ENCODE results near the gene SPEN.

Gene SPEN

DNA sequence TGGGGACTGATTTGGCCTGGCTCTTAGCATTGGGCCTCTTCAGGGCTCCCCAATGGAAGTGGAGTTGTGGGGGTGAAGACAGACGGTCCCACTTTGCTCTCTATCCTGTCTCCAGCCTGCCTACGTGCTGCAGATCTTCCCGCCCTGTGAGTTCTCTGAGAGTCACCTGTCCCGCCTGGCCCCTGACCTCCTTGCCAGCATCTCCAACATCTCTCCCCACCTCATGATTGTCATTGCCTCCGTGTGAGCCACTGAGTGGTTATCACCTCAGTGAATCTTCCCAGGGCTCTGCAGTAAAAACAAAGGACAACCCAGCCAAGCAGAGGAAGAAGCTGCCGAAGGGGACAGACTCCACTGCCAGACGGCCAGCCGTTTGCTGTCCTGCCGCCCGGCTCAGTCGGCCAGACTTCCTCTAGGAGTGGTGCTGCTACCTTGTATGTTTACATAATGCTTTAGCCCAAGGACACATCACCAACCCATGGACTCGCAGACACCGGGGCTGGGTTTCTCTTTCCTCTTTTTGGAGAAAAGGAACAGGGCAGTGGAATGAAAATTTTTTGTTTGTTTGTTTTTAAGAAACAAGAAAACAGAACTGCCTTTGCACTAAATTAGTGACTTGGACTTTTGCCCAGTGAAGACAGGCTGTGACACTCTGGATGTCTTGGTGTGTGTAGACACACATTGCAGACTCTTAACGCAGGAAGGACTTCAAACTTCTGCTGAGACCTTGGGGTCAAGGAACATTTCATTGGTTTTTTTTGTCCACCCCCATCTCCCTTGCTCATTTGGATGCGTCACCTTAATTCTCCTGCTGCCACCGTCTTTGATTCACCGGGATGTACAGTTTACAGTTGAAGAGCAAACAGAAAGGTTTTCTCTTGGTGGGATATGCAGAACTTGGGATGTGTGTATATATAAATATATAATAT is 91.9 kb downstream of the SPEN start:
- no peak for DNase-seq

DNA sequence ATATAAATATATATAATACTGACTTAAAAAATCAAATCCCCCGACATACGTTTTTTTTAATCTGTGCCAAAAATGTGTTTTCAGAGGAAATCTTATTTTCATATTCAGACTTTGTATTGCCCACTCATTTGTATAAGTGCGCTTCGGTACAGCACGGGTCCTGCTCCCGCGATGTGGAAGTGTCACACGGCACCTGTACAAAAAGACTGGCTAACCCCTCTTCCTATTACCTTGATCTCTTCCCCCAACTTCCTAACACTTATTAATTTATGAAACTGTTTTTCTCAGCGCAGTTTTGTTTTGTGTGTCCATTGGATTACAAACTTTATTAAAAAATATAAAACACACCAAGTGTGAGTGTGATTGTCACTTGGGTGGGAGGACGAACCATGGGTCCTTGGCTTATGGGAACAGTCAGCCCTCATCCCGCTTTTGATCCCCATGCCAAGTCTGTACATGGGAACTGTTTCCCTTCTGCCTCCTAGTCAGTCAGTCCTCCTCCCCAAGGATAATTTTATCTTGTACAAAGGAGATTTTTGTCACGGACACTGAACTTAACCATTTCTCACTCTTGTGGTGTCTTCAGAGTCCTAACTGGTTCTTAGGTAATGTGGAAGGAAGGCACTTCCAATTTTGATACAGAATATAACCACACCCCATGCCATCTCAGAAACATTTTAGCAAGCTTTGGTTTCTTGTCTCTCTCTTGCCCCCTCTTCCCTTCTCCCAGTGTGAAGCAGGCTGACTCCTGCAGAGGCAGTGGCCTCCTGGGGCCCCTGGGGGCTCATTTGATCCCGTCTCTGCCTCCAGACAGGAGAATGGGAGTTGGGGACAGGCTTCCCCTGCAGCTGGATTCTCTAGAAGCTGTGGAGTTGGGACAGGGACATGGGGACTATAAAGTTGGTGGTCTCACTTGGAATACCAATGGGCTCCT is 92.9 kb downstream of the SPEN start:
- no peak for DNase-seq

DNA sequence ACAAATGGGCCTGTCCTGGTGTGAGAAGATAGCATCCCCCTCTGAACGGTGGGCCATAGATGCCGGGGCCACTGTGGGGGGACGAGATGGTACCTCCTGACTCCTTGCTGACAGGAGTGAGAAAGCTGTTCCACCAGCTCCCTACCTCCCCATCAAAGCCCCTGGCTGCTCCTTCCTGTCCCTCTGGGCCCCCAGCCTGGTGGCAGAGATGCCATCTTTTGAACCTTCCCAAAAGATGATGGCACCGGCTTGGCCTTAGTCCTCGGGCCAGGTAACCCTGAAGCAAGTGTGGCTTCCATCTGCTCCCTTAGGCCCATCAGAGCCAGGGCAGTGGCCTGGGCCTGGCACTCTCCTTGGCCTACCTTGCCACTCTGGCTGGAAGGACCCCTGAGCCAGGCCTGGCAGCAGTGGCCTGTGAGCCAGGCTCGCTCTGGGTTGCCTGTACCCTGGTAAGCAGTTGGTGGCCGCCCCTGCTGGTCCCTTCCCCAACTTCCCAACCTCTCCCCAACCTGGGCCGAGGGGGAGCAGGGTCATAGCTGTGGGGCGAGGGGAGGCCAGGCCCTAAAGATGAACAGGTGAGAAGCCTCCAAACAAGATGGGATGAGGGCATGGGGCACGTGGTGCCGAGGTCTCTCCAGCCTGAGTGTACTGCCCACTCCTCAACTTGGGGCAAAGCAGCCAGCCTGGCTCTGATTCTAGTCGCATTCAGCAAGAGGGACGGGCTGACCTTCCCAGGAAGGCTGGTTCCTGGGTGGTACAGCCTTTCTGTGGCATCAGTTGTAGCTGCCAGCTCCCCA is 93.7 kb downstream of the SPEN start:
- DNase-seq = no peak

DNA sequence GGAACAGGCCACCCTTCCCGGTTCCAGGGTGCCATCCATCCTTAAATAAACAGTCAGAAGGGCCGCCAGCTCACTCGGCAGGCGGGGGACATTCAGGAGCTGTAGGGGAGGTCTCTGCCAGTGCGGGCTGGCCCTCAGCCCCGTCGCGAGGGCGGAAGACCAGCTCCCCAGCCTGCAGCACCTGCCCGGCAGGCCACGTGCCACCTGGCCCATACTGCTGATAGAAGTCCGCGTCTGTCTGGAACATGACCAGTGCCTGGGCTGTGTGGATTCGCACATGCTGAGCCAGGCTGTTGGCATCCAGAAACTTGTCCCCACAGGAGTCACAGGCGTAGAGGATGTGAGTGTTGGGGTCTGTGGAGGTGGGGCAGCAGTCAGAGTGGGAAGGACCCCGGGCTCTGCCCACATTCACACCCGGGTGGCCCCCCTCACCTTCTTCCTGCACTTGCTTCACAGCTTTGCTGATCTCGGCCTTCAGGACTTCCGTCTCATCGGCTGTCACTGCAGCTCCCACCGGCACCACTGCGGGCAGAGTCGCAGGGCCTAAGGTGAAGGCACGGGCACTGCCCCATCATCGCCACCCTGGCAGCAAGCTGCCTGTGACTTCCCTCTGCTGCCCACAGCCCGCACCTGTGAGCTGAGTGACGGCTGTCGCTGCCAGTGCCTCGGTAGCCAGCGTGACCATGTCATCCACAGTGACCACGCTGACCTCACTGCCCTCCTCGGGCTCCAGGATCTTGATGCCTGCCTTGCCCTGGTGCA is 94.6 kb downstream of the SPEN start:
- DNase-seq = no peak

DNA sequence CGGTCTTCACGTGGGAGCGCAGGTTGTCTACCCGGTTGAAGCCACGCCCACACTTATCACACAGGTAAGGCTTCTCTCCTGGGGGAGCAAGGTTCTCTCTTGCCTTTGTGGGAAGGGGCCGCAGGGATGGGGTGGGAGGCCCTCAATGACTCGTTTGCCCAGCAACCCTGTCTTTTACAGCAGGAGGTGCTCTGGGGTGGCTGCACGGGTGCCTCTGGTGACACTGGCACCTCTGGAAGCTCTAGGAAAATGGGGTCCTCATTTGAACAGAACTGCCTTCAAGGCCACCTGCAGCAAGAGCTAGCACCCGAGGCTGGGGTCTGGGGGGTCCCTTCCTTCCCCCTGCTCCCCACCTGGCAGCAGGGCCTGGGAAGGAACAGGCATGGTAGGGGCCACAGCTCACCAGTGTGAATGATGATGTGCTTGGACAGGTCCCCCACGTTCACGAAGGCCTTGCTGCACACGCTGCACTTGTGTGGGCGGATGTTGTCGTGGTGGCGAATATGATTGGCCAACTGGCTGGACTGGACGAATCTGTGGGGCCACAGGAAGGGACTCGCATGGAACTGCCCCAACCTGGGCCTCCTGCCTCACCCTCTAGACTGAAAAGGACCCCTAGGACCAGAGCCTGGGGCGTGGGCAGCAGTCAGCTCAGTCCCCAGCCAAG is 95.3 kb downstream of the SPEN start:
- no peak for DNase-seq

DNA sequence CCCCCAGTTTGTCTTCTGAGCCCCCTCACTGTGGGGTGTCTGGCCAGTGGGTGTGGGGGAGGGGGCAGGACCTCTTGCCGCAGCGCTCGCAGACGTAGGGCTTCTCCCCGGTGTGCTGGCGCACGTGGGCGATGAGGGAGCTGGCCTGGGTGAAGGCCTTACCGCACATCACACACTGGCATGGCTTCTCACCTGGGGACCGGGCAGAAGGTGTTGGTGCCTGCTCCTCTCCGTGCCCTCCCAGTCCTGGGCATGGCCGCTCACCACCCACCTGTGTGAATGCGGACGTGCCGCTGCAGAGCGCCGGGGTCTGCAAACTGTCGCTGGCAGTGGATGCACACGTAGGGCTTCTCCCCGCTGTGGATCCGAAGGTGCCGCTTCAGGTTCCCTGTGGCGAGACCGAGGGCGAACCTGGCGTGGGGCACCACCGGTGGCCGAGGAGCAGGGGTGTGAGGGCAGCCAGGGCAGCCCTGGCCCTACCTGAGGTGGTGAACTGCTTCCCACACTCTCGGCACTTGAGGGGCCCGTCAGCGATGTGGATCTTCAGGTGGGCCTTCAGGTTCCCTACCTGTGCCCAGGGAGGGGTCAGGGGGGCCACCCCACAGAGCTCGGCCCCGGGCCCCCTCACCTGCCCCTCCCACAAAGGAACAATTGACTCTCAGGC is 96.0 kb downstream of the SPEN start:
- no peak for DNase-seq

DNA sequence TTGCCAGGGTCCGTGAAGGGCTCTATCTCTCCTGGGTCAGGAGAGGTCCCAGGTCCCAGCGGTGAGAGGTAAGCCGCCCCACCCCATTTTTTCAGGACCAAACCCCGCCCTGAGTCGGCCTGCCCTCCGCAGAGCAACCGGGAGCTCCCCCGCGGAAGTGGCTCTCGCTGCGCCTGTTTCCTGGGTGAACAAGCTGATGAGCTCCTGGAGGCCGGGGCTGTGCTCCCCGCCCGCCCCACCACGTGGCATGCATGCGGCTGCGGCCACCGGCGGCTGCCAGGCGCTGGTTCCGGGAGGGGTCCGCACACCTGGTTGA is 96.4 kb downstream of the SPEN start:
- peak; percentile 40 to 63 for DNase-seq

DNA sequence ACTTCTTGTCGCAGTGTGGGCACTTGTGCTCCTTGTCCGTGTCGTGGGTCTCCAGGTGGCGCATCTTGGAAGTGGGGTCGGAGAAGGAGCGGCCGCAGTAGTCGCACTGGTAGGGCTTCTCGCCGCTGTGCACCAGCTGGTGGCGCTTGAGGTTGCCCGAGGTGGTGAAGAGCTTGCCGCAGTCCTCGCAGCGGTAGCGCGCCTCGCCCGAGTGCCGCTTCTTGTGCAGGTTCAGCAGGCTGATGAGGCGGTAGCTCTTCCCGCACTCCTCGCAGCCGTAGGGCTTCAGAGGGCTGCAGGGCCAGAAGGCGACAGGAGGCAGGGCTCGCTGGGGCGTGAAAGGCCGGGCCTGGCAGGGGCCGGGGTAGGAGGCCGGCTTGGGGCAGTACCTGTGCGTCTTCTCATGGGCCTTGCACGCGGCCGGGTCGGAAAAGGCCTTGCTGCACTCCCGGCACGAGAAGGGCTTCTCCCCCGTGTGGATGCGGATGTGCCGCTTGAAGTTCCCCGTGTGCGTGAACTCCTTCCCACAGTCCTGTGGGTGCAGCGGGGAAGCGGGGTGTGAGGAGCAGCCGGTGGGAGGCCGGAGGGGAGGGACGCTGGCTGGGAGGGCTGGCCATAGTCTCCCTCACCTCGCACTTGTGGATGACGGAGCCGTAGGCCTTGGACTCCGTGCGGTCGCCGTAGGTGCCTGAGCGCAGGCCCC is 97.0 kb downstream of the SPEN start:
- DNase-seq = no peak

DNA sequence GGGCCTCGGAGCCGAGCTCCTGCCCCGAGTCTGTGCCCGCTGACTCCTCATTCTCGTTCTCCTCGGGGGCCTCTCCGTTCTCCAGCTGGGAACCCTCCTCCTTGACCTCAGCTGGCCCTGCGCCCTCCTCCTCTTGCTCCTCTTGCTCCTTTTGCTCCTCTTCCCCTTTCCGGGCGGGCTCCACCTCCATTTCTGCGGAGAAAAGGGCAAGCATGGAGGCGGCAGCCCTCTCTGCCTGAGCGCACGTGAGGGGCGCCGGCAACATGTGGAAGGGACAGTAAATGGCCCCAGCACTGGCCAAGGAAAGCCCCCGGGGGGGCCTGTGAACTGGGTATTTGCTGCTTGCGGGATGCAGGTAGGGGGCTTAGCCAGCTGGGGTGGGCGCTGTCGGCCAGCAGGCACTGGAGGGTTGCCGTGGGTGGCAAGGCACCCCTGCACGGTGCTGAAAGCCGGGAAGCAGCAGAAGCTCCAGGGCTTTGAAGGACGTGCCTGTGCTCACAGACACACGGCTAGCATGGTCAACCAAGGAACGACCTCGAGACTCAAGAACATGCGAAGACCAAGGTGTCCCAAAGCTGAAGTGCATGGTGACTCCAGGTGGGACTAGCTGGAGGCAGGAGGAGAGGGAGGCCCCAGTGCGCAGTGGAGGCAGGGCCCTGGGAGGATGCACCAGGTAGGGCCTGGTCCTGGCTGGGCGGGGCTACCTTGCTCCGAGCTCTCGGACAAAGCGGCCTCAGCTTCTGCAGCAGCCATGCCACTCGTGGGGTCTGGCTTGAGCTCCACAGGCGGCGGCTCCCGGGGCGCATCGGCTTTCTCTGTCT is 97.7 kb downstream of the SPEN start:
- DNase-seq = no peak

DNA sequence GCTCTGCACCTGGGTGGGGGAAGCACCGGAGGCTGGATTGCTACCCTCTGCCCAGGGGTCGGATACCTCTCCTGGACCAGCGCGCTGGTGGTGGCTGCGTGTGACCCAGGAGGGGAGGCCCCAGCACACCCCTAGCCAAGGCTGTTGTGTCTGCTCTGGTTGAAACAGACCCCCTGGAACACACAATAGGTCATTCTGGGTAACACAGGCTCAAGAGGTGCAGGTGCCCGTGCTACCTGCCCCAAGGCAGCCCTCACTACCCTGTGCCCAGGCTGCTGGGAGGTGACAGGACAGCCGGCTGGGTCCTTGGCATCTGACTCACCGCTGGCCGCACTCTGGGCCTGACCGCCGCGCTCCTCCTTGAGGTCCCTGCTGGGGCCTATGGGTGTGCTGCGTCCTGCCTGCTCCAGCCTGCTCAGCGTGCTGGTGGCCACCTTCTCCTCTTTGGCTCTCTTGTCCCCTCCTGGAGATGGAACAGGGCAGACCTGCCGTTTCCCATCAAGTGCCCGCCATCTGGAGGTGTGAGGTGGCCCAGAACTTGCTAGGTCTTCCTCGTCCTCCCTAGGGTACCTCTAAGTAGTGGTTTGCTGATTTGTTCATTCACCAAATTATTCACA is 98.4 kb downstream of the SPEN start:
- DNase-seq = no peak

DNA sequence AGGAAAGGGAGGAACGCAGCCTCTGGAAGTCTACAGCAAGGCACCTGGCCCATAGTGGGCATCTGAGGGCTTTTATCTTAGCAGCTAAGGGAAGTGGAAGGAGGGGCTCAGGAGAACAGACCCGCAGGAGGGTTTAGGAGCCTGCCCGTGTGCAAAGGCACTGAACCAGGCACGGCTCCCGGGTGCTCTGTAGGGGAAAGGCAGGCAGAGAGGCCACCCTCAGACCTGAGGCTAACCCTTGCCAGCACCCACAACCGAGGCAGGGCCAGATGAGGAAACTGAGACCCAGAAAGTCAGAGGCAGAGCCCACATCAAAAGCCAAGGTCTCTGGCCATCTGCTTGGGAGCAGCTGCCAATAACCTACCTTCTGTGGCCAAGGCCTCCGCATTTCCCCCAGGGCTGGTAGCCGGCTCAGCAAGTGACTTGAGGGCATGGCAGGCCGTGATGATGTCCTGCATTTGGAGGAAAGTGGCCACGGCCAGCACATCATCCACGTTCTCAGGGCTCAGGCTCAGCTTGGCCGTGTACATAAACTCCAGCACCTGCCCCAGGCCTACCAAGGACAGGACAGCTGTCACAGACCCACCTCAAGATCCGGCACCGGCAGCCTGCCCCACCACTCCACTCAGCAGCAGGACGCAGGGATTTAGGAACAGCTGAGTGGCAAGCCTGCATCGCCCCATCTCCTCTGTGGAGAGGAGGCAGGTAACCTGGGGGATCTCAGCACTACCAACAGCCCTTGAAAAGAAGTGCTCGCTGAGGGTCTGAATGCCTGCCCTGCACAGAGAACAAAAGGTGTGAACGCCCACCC is 99.3 kb downstream of the SPEN start:
- DNase-seq = no peak

DNA sequence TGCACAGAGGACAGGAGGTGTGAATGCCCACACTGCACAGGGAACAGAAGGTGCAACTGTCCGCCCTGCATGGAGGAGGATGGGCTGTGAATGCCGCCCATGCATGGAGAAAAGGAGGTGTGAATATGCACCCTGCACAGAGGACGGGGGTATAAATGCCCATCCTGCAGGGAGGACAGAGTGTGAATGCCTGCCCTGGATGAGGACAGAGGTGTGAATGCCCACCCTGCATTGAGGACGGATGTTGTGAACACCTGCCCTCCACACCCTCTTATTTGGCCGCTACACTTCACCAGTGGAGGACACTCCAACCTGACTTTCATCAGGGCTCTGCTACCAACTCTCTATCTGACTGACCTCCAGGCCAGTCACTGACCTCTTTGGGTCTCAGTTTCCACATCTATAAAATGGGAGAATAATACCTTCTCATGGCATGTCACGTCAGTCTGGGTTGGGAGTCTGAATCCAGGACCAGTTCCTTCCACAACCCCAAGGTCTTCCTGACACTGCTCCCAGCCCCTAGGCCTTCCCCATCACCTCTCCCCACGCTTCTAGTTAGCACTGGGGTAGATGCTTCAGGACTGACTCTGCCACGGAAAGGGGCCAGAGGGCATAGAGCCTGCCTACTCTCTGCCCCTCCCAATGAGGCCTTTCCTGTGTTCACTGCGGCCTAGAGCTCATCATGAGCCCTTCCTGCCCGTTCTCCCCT is 100.0 kb downstream of the SPEN start:
- no peak for DNase-seq

DNA sequence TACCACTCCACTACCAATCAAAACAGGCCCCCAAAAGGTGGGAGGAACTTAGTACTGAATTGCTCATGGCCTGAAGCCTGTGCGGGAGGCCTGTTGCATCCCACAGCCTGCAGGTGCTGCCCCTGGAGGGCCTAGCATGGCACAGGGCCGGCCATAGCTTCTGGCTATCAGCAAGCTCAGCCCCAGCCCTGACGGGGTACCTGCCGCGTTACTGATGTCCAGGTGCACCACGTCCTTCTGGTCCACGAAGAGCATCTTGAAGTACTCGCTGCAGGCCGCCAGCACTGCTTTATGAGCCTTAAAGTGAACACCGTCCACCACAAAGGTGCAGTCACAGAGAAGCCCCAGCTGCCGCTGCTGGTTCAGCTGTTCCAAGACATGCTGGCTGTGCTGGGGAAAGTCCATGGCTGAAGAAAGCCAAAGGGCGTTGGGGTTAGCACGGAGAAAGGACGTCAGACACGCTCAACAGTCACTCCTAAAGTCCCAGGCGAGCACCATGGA is 100.6 kb downstream of the SPEN start:
- DNase-seq = no peak

DNA sequence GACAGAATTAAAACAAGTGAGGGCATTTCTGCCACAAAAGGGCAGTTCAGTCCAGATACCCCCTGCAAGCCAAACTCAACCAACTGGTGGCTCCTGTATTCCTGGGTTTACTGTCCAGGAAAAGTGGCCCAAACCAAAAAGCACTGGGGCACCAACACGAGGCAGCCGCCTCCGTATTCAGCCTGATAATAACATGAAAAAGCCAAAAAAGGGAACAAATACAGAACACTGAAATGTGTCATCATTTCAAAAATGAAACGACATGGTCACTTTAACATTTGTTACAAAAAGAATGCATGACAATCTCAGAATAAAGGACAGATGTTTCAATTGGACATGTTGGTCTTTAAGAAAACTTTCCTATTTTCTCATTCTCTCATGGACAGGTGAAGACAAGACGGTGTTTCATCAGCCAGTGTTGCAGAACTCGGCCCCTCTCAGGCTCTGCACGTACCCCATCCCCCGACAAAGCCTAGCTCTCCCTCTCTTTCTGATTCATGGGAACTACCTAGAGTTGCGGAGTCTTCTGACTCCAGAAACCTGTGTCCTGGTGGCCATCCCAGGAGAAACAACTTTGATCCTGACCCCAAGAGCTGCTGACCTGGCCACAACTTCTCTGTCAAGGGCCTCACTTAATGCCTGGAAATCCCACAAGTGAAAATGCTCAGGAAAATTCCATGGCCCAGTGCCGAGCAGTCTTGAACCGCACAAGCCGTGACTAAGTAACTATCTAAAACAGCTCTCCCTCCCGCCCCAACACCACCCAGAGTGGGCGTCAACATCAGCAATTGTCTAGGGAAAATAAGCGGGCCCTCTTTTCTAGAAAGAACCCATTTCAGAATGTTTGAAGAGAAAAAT is 101.3 kb downstream of the SPEN start:
- DNase-seq = no peak

DNA sequence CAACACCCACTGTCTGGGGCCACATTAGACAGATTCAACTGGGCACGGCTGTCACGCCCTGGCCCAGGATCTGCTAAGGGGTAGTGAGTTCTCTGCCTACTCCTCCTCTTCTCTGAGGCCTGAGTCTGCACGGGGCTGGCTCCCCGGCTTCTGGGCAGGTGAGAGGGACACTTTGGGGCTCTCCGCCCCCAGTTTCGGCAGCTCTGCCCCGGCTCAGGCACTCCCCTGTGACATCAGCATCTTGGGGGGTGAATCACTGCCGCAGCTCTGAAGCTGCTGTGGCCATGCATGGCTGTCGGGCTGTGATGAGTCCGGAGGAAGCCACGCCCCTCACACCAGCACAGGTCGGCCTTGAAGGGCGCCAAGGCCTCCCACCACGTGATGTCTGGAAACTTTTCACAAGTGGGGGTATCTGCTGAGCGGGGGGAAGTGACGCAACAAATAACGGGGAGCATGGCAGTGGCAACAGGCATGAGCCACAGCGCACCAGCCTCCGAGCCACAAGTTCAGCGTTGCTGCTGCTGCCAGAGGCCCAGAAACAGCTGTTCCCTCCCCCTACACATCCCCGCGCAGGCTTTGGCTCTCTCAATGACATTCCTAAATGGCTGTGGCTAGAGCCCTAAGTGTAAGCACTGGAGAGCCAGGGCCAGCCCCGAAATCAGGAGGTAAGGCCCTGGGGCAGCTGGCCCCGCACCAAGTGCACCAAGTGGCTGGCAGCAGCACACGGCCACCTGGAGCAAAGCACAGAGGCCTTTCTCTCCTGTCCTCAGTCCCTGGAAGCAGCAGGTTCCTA is 102.1 kb downstream of the SPEN start:
- no peak for DNase-seq

DNA sequence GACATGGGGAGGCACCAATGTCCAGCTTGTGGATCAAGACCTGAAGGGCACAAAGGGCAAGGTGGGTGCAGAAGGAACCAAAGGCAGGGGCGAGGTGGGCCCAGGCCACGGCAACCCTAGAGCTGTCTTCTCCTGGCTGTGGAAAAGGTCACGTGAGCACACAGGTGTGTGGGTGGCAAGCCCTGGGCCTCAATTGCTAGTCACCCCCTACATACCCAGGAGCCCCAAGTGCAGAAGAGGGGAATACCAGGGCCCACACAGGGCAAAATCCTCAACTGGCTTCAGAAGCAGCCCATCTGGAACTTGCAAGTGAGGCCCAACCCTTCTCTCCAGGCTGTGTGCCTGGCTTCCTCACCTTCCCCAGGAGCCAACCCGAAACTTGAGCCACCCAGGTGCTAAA is 102.8 kb downstream of the SPEN start:
- no peak for DNase-seq

Data from Kasumi-1 (cell line).